ENCODE data around the gene VKORC1.
"Not testable (repeated sequence)": the region's sequence is repeated elsewhere in the genome, so short reads cannot be mapped to it uniquely, and the experiment has no call there.

Gene VKORC1

DNA sequence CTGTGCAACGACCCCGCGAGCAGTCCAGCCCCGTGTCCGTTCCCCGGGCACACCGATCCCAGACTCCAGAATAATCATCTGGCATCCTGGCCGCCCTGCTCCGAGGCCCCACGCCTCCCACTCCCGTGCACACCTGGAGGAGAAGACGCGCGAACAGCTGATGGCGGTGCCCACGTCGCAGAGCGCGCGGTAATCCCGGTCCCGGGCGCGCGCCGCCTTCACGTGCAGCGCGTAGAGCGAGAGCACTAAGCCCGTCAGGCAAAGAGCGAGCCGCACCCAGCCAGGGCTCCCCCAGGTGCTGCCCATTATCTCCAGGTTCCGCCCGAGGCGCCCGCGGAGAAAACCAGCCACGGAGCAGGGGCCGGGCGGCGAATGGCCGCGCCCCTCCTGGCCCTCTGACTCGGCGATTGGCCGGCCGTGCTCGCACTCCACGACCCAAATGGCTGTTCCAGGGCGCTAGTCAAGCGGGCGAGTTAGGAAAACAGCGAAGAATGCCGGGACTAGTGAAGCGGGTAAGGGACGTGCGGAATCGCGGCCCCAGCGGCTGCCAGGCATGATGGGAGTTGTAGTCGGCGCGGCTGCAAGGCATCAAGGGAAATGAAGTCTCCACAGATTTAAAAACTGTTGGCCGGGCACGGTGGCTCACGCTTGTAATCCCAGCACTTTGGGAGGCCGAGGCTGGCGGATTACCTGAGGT, at the start of gene VKORC1:
TSS of gene VKORC1 (minus strand) at position 374 of the 697 bp plus-strand sequence. CDS start at position 306, 68 bp downstream.
- peak; percentile 99 for DNase-seq

DNA sequence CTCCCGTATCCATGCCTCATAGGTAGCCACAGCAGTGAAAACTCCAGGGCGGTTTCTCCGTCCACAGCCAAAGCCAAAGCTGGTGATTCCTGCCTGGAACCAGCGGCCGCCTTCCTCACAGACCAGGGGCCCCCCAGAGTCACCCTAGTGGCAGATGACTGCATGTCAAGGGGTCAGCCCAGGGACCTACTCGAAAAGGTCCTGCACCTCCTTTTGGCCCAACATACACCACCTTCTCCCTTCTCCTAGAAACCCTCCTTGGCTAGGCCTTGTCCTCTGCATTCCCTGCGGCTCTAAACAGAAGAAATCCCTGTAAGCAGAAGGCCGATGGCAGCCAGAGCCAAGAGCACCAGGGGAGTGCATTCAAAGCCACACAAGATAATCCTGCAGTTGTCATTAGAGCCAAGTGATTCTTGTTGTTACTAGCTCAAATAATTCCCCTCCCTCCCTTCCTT, 49.1 kb upstream of the VKORC1 start:
- DNase-seq, result no peak

GRCh38 chr16:31143011-31143693, 48.6 kb upstream of the VKORC1 start:
- DNase-seq, result no peak

- peak; percentile 98 for DNase-seq
Measured at GRCh38 chr16:31142109-31143010, 47.8 kb upstream of the VKORC1 start.

- no peak for DNase-seq
Measured at GRCh38 chr16:31141489-31142108, 47.0 kb upstream of the VKORC1 start.

- not testable (repeated sequence) for DNase-seq
Measured at GRCh38 chr16:31141071-31141469, 46.5 kb upstream of the VKORC1 start.

- DNase-seq, result peak; percentile 57
Measured at GRCh38 chr16:31138621-31139578, 44.3 kb upstream of the VKORC1 start.

- not testable (repeated sequence) for DNase-seq
Measured at GRCh38 chr16:31136822-31137499, 42.4 kb upstream of the VKORC1 start.

DNA sequence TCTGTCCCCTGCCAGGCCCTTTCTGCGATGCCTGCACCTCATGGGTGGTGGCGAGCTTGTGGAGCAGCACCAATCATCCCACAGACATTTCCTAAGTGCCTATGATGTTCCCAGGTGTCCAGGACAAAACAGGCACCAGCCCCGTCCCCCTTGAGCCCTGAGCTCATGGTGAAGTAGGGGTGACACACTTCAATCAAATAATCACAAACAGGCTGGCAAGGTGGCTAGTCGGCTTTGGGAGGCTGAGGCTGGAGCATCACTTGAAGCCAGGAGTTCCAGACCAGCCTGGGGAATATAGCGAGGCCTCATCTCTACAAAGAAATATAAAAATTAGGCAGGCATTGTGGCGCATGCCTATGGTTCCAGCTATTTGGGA, 41.7 kb upstream of the VKORC1 start:
- DNase-seq, result no peak

DNA sequence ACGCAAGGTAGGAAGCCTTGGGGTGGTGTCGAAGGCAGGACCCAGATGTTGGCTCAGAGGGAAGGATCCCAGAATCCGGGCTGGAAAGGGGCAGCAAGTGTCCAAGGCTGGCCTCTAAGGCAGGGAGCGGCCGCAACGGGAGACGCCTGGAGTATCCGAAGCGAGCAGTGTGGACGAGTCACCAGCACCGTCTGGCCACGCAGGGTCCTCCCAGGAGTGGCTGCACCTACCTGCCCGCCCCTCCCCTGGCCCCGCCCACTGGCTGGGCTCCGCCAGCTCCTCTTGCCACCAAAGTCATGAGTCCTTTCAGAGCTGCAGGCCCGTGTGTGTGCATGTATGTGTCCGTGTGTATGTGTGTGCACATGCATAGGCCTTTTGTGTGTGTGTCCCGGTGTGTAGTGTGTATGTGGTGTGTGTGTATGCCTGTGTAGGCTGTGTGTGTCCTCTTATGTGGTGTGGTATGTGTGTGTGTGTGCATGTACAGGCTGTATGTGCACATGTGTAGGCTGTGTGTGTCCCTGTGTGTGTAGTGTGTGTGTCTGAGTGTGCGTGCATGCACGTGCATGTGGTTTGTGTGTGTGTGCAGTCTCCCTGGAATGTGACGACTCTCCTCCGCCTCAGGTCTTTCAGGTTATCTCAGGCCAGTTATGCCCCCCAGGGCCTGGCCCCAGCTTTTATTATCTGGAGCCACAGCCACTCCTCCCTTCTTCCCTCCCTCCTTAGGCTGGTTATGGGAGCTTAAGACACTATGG, 41.1 kb upstream of the VKORC1 start, which contains the start of gene PRSS8:
TSS of gene PRSS8 (minus strand) at position 193 of the 752 bp plus-strand sequence. CDS start 229 bp downstream, outside the sequence.
- no peak for DNase-seq

GRCh38 chr16:31134625-31135534, 40.3 kb upstream of the VKORC1 start:
- no peak for DNase-seq

DNA sequence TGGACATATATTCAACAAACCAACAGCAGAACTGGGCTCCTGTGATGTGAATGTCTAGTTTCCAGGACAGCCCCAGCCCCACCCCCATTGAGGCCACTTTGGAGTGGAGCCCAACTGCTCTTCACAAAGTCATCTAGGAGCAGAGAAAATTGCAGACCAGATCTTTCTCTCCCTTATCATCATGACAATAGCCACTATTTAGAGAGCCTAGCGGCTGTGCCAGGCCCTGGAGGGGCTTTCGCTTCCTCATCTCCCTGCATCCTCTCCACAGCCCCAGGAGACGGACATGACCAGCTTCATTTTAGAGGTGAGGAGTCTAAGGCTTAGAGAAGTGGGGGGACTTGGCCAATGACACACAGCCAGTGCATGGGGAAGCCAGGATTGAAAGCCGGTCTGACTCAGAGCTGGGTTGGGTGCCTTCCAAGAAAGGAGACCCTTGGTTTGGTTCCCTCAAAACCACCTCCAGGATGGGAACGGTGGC, 39.5 kb upstream of the VKORC1 start:
- DNase-seq, result no peak

- no peak for DNase-seq
Measured at GRCh38 chr16:31133046-31133501, 38.5 kb upstream of the VKORC1 start.

DNA sequence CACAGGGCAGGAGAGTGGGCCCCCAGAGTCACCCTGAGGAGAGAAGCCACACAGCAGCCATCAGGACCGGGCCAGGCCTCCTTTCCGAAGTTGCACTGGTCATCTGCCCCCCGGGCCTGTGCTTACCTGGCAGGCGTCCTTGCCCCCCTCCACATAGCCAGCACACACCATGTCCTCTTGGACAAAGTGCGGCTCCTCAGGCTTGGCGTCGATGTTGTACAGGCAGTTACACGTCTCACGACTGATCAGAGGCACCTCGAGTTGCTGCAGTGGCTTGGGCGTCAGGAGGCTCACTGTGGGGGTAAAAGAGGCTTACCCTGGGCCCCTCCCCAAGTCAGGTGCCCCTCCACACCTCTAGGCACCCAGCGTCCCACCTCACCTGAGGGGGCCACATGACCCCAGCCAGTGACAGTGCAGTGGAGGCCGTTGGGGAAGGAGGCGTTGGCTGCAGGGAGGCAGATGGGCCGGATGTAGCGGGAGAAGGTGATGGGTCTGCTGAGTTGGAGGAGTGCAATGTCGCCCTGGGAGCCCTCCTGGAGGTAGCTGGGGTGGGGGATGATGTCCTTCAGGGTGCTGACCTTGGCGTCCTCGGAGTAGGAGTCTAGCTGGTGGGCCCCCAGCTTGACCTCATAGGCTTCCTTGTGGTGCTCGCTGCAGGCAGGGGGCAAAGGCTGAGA, 37.8 kb upstream of the VKORC1 start:
- no peak for DNase-seq

DNA sequence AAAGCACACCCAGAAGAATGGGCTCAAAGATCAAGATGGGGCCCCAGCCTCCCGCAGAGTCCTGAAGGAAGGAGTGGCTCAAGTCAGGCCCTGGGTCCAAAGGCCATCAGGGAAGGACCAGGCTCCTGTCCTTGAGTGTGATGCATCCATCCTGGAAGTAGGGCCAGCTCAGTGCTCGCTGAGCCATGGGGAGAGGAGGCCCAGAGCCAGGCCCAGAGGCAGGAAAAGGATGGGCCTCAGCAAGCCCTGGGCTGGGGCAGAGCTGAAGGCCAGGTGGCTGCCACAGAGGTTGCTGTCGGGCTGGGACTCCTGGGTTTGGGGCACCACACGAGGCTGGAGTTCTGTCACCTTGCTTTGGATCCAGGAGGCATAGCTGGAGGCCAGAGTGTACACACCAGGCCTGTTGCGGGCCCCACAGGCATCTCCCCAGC, 37.3 kb upstream of the VKORC1 start:
- no peak for DNase-seq

GRCh38 chr16:31131416-31131815, 36.8 kb upstream of the VKORC1 start:
- no peak for DNase-seq

DNA sequence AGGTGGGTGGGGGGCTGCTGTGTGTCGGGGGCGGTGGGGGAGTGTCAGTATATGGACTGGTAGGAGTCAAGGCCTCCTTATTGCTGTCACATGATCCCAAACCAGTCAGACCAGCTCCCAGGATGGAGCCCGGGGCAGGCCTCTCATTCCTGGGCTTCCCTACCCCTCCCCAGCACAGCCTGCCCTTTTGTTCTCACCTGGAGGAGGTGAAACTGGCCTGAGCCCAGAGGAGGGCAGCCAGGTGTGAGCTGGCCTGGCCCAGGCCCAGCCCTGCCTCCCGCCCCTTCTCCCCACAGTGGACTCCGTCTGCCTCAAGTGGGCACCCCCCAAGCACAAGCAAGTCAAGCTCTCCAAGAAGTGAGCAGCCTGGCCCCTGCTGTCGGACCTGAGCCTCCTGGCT, 36.3 kb upstream of the VKORC1 start:
- DNase-seq, result no peak

- no peak for DNase-seq
Measured at GRCh38 chr16:31130336-31130891, 35.8 kb upstream of the VKORC1 start.
